ENCODE results near the gene SLC25A4. TPM values are rescaled to one million over a fixed set of nuclear protein-coding genes. Genes with fewer than 3 reads are reported as not detected.

The SLC25A4 gene
- total and polyA plus RNA-seq, 2 donors (not counting 3 experiments of a cell fraction or from before 2014, with no cell fraction given): 13.5 to 13.7 TPM

DNA sequence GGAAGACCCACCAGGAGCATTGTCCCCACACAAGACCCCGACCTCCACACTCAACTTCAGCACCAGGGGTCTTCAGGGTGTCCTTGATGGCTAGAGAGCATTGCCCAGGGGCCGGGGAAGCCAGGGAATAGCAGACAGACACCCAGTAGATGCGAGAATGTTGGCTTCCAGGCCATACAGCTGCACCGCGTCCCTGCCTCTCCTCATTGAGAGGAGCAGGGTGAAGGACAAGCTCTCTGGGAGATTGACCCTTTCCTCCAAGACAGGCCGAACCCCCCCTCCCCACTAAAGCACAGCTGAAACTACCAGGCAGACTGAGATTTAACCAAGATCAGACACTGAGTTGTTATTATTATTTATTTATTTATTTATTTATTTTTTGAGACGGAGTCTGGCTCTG is 42.6 kb upstream of the SLC25A4 start:
- Histone ChIP-seq H4K20me1 (replicated peaks; ENCODE audit: control insufficient read depth, extremely low read depth, insufficient read depth, low read length) (no peaks in the 10 kb centered on the region), H3K9me3 (replicated peaks; ENCODE audit: control insufficient read depth, insufficient read depth, low read length) (no peaks in the 10 kb centered on the region), H3K27ac (ENCODE audit: insufficient read depth, low read depth, low read length) (no peak overlapping the region), H3K9ac (replicated peaks; ENCODE audit: extremely low read depth, insufficient read depth, low read length) (no peak overlapping the region), H2AFZ (ENCODE audit: low read depth, low read length) (no peak overlapping the region), H3K4me3 (replicated peaks in 1 of 3; ENCODE audit: insufficient read depth in 1 of 3, low read depth in 1 of 3, low read length in 3 of 3) (no peak overlapping the region), H3K79me2 (ENCODE audit: control insufficient read depth, insufficient read depth, low read length) (no peaks in the 10 kb centered on the region), H3K9me1 (replicated peaks; ENCODE audit: control insufficient read depth, extremely low read depth, insufficient read depth, low read length) (no peaks in the 10 kb centered on the region), H3K36me3 (ENCODE audit: control insufficient read depth in 2 of 2, extremely low read depth in 1 of 2, insufficient read depth in 2 of 2, low read length in 2 of 2) (no peaks in the 10 kb centered on the region), H3K4me2 (ENCODE audit: insufficient read depth, low read length) (no peak overlapping the region), H3K27me3 (ENCODE audit: control insufficient read depth in 2 of 2, insufficient read depth in 2 of 2, low read length in 2 of 2) (peaks cover 2 to 8% of the 10 kb centered on the region in 2 experiments), H3K4me1 (ENCODE audit: control insufficient read depth, extremely low read depth, insufficient read depth, low read length) (no peaks in the 10 kb centered on the region)
- intact Hi-C loops (cut with micrococcal nuclease) (no loop called here), dilution Hi-C loops (cut with MboI; ENCODE audit: extremely low pct_ligation_motif_present, low sequenced_read_pairs) (no loop called here)
- DNase-seq (ENCODE audit: low read depth, low spot score) (no peak), FAIRE-seq (no peak)
- TF ChIP-seq MYC (IDR thresholded peaks at IDR 0.05; ENCODE audit: low read depth, low read length) (no peak), POLR2A (IDR thresholded peaks at IDR 0.05; ENCODE audit: low read depth, low read length) (no peak), EZH2 (IDR thresholded peaks at IDR 0.05; ENCODE audit: borderline replicate concordance, low read depth, low read length, severe bottlenecking) (no peak), GATA2 (IDR thresholded peaks at IDR 0.05; ENCODE audit: insufficient read depth, insufficient read length, low read depth, low read length) (no peak), POLR2AphosphoS5 (IDR thresholded peaks at IDR 0.05; ENCODE audit: insufficient read depth, low read depth, low read length) (no peak), JUN (IDR thresholded peaks at IDR 0.05; ENCODE audit: borderline replicate concordance, insufficient read depth, insufficient read length, low read depth) (no peak), FOS (IDR thresholded peaks at IDR 0.05; ENCODE audit: borderline replicate concordance, insufficient read depth, low read length) (no peak)
- TF ChIP-seq, protein P1, sequence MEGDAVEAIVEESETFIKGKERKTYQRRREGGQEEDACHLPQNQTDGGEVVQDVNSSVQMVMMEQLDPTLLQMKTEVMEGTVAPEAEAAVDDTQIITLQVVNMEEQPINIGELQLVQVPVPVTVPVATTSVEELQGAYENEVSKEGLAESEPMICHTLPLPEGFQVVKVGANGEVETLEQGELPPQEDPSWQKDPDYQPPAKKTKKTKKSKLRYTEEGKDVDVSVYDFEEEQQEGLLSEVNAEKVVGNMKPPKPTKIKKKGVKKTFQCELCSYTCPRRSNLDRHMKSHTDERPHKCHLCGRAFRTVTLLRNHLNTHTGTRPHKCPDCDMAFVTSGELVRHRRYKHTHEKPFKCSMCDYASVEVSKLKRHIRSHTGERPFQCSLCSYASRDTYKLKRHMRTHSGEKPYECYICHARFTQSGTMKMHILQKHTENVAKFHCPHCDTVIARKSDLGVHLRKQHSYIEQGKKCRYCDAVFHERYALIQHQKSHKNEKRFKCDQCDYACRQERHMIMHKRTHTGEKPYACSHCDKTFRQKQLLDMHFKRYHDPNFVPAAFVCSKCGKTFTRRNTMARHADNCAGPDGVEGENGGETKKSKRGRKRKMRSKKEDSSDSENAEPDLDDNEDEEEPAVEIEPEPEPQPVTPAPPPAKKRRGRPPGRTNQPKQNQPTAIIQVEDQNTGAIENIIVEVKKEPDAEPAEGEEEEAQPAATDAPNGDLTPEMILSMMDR (IDR thresholded peaks at IDR 0.05; ENCODE audit: extremely low read depth in 1 of 2, insufficient read depth in 1 of 2, low read depth in 1 of 2, low read length in 2 of 2): no peak
- TF ChIP-seq, protein P2, sequence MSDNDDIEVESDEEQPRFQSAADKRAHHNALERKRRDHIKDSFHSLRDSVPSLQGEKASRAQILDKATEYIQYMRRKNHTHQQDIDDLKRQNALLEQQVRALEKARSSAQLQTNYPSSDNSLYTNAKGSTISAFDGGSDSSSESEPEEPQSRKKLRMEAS (IDR thresholded peaks at IDR 0.05; ENCODE audit: insufficient read depth, insufficient read length): no peak
- no TSS peak for BruUV-seq (replicated peaks)
- ChIA-PET POLR2A (no interaction called here), CTCF (interaction anchor here (1.3 to 9.1 kb wide), 4 partner anchors 34 to 95 kb away, joined by 3 to 168 read pairs (median 5); partner anchors contain the start of gene SLC25A4)

All from endothelial cell of umbilical vein (primary cell).